KMS-11 (cell line): Measurements from ENCODE around the gene MITF.

Experiments
- H2AFZ ChIP-seq: fragments of 200-600 bp; sonication (generic); 2 replicates; pipeline ENCODE4 v1.6.1; 2016; ENCODE audit warnings: antibody characterized with exemption, mixed run types, low read depth
- H3K27ac ChIP-seq: fragments of 200-600 bp; sonication (generic); 2 replicates; pipeline ENCODE4 v1.6.1; 2016; ENCODE audit warnings: mild to moderate bottlenecking, mixed run types
- H3K27me3 ChIP-seq: fragments of 200-600 bp; sonication (generic); 2 replicates; pipeline ENCODE4 v1.6.1; 2017; ENCODE audit warnings: mild to moderate bottlenecking, low read depth, mixed run types, moderate library complexity; ENCODE audit not compliant: insufficient read depth
- H3K36me3 ChIP-seq: fragments of 200-600 bp; sonication (generic); 2 replicates; pipeline ENCODE4 v1.6.1; 2017; ENCODE audit warnings: mild to moderate bottlenecking, mixed run types; ENCODE audit not compliant: insufficient read depth
- H3K4me1 ChIP-seq: fragments of 200-600 bp; sonication (generic); 2 replicates; pipeline ENCODE4 v1.6.1; 2016; ENCODE audit warnings: mild to moderate bottlenecking, low read depth, mixed run types; ENCODE audit not compliant: poor library complexity, severe bottlenecking
- H3K4me2 ChIP-seq: fragments of 200-600 bp; sonication (generic); 2 replicates; pipeline ENCODE4 v1.7.0; 2016; ENCODE audit warnings: mild to moderate bottlenecking, mixed run types
- H3K4me3 ChIP-seq: fragments of 200-600 bp; sonication (generic); IDR thresholded peaks from 2 replicates; pipeline ENCODE4 v1.6.1; 2017; ENCODE audit warnings: low read depth, low read length, mixed read lengths; ENCODE audit not compliant: insufficient read depth
- H3K79me2 ChIP-seq: fragments of 200-600 bp; sonication (generic); 2 replicates; pipeline ENCODE4 v1.6.1; 2016; ENCODE audit warnings: low read depth, mixed run types; ENCODE audit not compliant: insufficient read depth
- H3K9ac ChIP-seq: fragments of 200-600 bp; sonication (generic); 2 replicates; pipeline ENCODE4 v1.6.1; 2016; ENCODE audit warnings: mild to moderate bottlenecking, mixed run types
- H4K20me1 ChIP-seq: fragments of 200-600 bp; sonication (generic); 2 replicates; pipeline ENCODE4 v1.6.1; 2016; ENCODE audit warnings: mild to moderate bottlenecking, mixed run types; ENCODE audit not compliant: insufficient read depth
- CTCF ChIP-seq: fragments of 200-600 bp; sonication (generic); conservative IDR thresholded peaks from 2 replicates; pipeline ENCODE4 v1.6.1; 2017; ENCODE audit warnings: low read depth, mild to moderate bottlenecking, antibody characterized with exemption, low read length, moderate library complexity, mixed read lengths

The MITF gene, protein sequence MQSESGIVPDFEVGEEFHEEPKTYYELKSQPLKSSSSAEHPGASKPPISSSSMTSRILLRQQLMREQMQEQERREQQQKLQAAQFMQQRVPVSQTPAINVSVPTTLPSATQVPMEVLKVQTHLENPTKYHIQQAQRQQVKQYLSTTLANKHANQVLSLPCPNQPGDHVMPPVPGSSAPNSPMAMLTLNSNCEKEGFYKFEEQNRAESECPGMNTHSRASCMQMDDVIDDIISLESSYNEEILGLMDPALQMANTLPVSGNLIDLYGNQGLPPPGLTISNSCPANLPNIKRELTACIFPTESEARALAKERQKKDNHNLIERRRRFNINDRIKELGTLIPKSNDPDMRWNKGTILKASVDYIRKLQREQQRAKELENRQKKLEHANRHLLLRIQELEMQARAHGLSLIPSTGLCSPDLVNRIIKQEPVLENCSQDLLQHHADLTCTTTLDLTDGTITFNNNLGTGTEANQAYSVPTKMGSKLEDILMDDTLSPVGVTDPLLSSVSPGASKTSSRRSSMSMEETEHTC

GRCh38 chr3:69739204-69740102, at the start of gene MITF:
TSS of gene MITF (plus strand) at chr3:69739464. CDS start at chr3:69739598, 134 bp downstream.
- H2AFZ ChIP-seq = peak within 1 kb of the TSS; percentile 98
- H3K79me2 ChIP-seq = no peaks in the 10 kb centered on the region; the same call in 1 of the 2 replicates
- peak within 1 kb of the TSS; percentile 76 for H3K4me3 ChIP-seq
- H4K20me1 ChIP-seq = no peaks in the 10 kb centered on the region
- H3K27ac ChIP-seq = no peak within 1 kb of the TSS; the same call in 1 of the 2 replicates
- peak within 1 kb of the TSS; percentile 84 for H3K4me2 ChIP-seq
- no peaks in the 10 kb centered on the region for H3K36me3 ChIP-seq
- peak within 1 kb of the TSS; percentile 47; the same call in 1 of the 2 replicates for H3K9ac ChIP-seq
- no peak for TF ChIP-seq CTCF
- H3K4me1 ChIP-seq = peaks cover 25% of the 10 kb centered on the region
- H3K27me3 ChIP-seq = no peaks in the 10 kb centered on the region

DNA sequence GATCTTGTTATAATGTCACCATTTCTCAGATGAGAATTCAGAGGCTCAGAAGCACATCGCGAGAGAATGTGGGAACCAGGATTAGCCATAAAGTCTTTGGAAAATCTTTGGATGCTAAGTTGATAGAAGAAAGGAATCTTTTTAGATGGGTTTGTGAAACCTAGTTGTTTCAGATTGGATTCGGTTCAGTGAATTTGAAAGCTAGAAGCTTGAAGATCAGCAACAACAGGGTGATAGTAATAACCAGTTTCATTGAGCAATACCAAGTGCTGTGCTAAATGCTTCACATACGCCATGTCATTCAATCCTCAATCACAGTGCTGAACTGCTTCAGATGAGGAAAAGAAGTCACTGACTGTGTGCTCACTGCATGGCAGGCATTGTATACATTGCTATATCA, 47.4 kb upstream of the MITF start:
- no peak for TF ChIP-seq CTCF
- H3K36me3 ChIP-seq = no peaks in the 10 kb centered on the region
- no peak overlapping the region for H3K4me2 ChIP-seq
- no peaks in the 10 kb centered on the region for H3K79me2 ChIP-seq
- H2AFZ ChIP-seq = no peak overlapping the region
- H3K9ac ChIP-seq = no peak overlapping the region
- no peak overlapping the region for H3K27ac ChIP-seq
- no peak overlapping the region for H3K4me3 ChIP-seq
- H3K27me3 ChIP-seq = no peaks in the 10 kb centered on the region
- H4K20me1 ChIP-seq = no peaks in the 10 kb centered on the region
- no peaks in the 10 kb centered on the region for H3K4me1 ChIP-seq

DNA sequence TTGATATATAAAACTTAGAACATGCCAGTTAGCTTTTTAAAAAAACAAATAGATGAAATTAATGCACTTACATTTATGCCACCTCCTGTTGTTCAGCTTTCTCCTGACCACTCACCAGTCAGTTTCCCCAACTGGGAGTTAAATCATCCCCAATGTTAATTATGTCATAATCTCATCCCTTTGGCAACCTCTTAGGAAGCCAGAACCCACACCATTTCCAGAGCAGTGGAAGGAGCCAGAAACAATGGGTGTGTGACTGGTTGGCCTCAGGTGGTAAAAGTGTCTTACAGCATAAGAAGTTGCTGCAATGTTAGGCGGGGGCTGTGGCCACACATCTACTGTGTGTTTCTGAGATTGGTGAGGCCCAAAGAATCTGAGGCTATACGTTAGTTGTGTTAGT, 46.5 kb upstream of the MITF start:
- TF ChIP-seq CTCF = no peak
- H3K4me3 ChIP-seq = no peak overlapping the region
- H3K79me2 ChIP-seq = no peaks in the 10 kb centered on the region
- H3K27me3 ChIP-seq = no peaks in the 10 kb centered on the region
- H3K9ac ChIP-seq = no peak overlapping the region
- no peaks in the 10 kb centered on the region for H3K36me3 ChIP-seq
- H2AFZ ChIP-seq = no peak overlapping the region
- no peak overlapping the region for H3K4me2 ChIP-seq
- no peak overlapping the region for H3K27ac ChIP-seq
- H4K20me1 ChIP-seq = no peaks in the 10 kb centered on the region
- no peaks in the 10 kb centered on the region for H3K4me1 ChIP-seq

- no peak overlapping the region for H3K27ac ChIP-seq
- no peaks in the 10 kb centered on the region for H3K79me2 ChIP-seq
- TF ChIP-seq CTCF = no peak
- H3K27me3 ChIP-seq = no peaks in the 10 kb centered on the region
- no peaks in the 10 kb centered on the region for H3K4me1 ChIP-seq
- H3K9ac ChIP-seq = no peak overlapping the region
- no peaks in the 10 kb centered on the region for H4K20me1 ChIP-seq
- H3K4me2 ChIP-seq = no peak overlapping the region
- no peaks in the 10 kb centered on the region for H3K36me3 ChIP-seq
- no peak overlapping the region for H2AFZ ChIP-seq
- H3K4me3 ChIP-seq = no peak overlapping the region
These were observed 43.8 kb upstream of the MITF start for GRCh38 chr3:69695443-69695842.
